Progenitor cell of endocrine pancreas (in vitro differentiated cells): ENCODE data around the gene GTPBP4. TPM values are rescaled to one million over a fixed set of nuclear protein-coding genes. Genes with fewer than 3 reads are reported as not detected.

ENCODE experiments used
- DNase-seq: peaks from one replicate; pipeline ENCODE4 v3.0.0; 2021; ENCODE audit warnings: low spot score; ENCODE audit not compliant: unreplicated experiment
- H3K27ac Mint-ChIP-seq: 2 replicates; pipeline ENCODE4 v1.8.0; 2021; ENCODE audit warnings: mild to moderate bottlenecking, moderate library complexity, mixed read lengths
- H3K27me3 Mint-ChIP-seq: 2 replicates; pipeline ENCODE4 v1.8.0; 2021; ENCODE audit warnings: mixed read lengths
- H3K36me3 Mint-ChIP-seq: 2 replicates; pipeline ENCODE4 v1.8.0; 2022; ENCODE audit warnings: mixed read lengths; ENCODE audit not compliant: insufficient read depth
- H3K4me1 Mint-ChIP-seq: 2 replicates; pipeline ENCODE4 v1.8.0; 2021; ENCODE audit warnings: low read depth, mixed read lengths
- H3K4me3 Mint-ChIP-seq: 2 replicates; pipeline ENCODE4 v1.8.0; 2021; ENCODE audit warnings: low read depth, mild to moderate bottlenecking, moderate library complexity, mixed read lengths
- H3K9me3 Mint-ChIP-seq: 2 replicates; pipeline ENCODE4 v1.8.0; 2021; ENCODE audit warnings: low read depth, mixed read lengths
- CTCF ChIP-seq: fragments of 200-600 bp; sonication (generic); IDR thresholded peaks from one replicate; pipeline ENCODE4 v1.5.0; 2021; ENCODE audit warnings: antibody characterized with exemption, mild to moderate bottlenecking; ENCODE audit not compliant: unreplicated experiment
- total RNA-seq: library from RNA; stranded (reverse); gene quantifications from 2 replicates; pipeline ENCODE4 v1.2.1, GENCODE V29; 2021

Gene GTPBP4
- total RNA-seq, 1 donor from 2014 or later, result 53.2 TPM

GRCh38 chr10:964988-965417 lies 23.2 kb upstream of the GTPBP4 start:
- Mint-ChIP-seq H3K4me1 (peaks cover 18% of the 10 kb centered on the region), H3K4me3 (no peak overlapping the region), H3K27me3 (peaks cover 6% of the 10 kb centered on the region), H3K9me3 (no peaks in the 10 kb centered on the region), H3K27ac (no peak overlapping the region), H3K36me3 (no peaks in the 10 kb centered on the region)
- no peak for DNase-seq
- TF ChIP-seq CTCF, result no peak

DNA sequence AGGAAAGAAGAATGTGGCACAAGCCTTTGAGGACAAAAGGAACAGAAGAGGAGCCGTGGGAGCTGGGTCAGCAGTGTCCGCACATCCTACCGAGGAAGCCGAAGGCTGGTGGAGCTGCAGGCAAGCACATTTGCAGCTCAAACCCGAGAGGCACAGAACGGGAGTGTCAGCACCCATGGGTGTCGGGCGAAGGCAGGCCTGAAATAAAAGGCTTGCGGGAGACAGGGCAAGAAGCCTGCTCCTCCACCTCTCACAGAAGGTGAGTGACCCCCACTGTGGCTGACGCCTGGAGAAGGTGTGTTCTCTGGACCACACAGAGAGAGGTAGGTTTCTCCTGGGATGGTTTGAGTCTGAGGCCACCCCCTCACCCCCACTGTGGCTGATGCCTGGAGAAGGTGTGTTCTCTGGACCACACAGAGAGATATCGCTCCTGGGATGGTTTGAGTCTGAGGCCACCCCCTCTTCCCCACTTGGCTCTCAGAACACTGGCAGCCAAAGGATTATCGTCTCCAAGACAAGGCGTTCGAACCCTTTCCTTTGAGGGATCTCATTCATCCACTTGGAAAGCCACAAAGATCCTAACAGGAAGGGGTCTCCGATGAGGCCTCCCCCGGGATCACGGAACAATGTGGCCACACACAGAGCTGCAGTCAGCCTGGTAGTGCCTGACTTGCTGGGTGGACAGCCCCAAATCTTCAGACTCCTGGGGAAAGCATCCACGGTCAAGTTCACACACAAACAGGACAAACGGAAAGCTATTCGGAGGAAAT lies 21.6 kb upstream of the GTPBP4 start:
- no peak for DNase-seq
- TF ChIP-seq CTCF, result no peak
- peaks cover 33% of the 10 kb centered on the region for H3K4me1 Mint-ChIP-seq
- no peaks in the 10 kb centered on the region for H3K36me3 Mint-ChIP-seq
- H3K4me3 Mint-ChIP-seq, result no peak overlapping the region
- no peaks in the 10 kb centered on the region for H3K9me3 Mint-ChIP-seq
- H3K27ac Mint-ChIP-seq, result peak overlapping the region; percentile 89
- H3K27me3 Mint-ChIP-seq, result peaks cover 6% of the 10 kb centered on the region

DNA sequence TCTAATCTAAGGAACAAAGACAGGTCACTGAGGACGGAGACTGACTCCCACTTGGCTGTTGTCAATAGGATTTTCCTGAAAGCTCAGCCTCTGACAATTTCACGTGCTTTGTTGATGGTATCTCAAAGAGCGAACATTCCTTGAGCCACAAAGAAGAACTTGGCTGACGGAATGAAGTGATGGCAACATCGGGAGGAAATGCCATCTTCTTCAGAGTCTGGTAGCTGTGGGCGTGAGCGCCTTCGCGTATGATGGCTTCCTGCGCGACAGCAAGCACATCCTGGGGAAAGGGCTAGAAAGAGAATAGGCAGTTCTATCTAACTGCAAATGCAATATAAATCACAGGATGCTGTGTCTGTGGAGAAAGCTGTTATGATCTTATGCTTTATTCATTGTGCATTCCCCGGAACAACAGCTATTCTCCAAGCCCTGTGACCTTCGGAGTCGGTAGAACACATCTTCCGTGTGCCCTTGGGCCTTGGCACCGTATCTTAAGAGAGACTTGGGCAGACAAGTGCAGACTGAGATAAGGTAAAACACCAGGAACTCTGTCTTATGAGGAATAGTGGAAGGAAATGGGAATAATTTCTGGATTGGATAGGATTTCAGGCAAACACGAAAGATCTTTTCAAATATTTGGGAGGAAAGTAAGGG lies 19.6 kb upstream of the GTPBP4 start:
- TF ChIP-seq CTCF, result no peak
- no peak for DNase-seq
- Mint-ChIP-seq H3K4me1 (peaks cover 49% of the 10 kb centered on the region), H3K4me3 (no peak overlapping the region), H3K9me3 (no peaks in the 10 kb centered on the region), H3K27ac (peak overlapping the region; percentile 19), H3K27me3 (peaks cover 6% of the 10 kb centered on the region), H3K36me3 (no peaks in the 10 kb centered on the region)

DNA sequence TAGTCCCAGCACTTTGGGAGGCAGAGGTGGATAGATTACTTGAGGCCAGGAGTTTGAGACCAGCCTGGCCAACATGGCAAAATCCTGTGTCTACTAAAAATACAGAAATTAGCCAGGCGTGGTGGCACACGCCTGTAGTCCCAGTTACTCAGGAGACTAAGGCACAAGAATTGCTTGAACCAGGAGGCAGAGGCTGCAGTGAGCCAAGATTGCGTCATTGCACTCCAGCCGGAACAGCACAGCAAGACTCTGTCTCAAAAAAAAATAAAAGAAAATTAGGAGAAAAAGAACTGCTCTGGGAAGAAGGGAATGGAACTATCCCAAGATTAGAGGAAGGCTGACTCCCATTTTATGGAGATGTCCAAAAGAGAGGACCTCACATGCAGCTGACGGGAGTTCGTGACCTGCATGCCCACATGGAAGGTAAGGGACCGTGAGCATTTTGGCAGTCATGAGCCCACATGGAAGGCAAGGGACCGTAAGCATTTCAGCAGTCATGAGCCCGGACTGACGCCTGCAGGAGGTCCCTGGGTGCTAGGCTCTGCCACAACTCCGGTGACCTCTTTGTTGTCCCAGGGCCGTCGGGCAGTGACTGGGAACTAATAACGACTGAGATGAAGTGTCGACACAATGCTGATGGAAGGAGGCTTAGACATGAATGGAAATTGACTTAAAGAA lies 18.6 kb upstream of the GTPBP4 start:
- H3K36me3 Mint-ChIP-seq, result no peaks in the 10 kb centered on the region
- H3K27ac Mint-ChIP-seq, result peak overlapping the region; percentile 93

More for the DNA sequence above, 18.6 kb upstream of the GTPBP4 start:
- peaks cover 53% of the 10 kb centered on the region for H3K4me1 Mint-ChIP-seq
- DNase-seq, result no peak
- peaks cover 6% of the 10 kb centered on the region for H3K27me3 Mint-ChIP-seq
- TF ChIP-seq CTCF, result no peak
- no peaks in the 10 kb centered on the region for H3K9me3 Mint-ChIP-seq
- no peak overlapping the region for H3K4me3 Mint-ChIP-seq
